ENCODE data around the gene CRHBP.

- TF ChIP-seq CTCF (conservative IDR thresholded peaks at IDR 0.05 in 1 of 2, IDR thresholded peaks at IDR 0.05 in 1 of 2; ENCODE audit: low read depth in 1 of 2, low read length in 2 of 2): no peak
- no peak for TF ChIP-seq EZH2 (IDR thresholded peaks at IDR 0.05; ENCODE audit: low read length, missing control alignments)
Measured at GRCh38 chr5:76960004-76960625, 7.3 kb downstream of the CRHBP start.
